RWPE1 (cell line): ENCODE measurements around the gene REG4.

Experiments
- CTCF ChIA-PET: fragments of 350-600 bp; sonication (Branson Sonifier 250); formaldehyde crosslinking; extraction: SDS; loops from one replicate; lab custom pipeline; 2021; lab: Yijun Ruan, JAX
- POLR2A ChIA-PET: fragments of 400-600 bp; formaldehyde crosslinking; extraction: SDS; loops from one replicate; lab custom pipeline; 2020; ENCODE audit warnings: antibody characterized with exemption; ENCODE audit not compliant: low non-redundant PET; lab: Yijun Ruan, JAX
- DNase-seq: peaks from one replicate; pipeline ENCODE4 v3.0.0; 2012; ENCODE audit warnings: low spot score
- H3K27ac ChIP-seq: fragments of 450-650 bp; 2 replicates; pipeline ENCODE4 v1.5.1; 2017
- CTCF ChIP-seq: fragments of 450-650 bp; conservative IDR thresholded peaks from 2 replicates; pipeline ENCODE4 v1.5.1; 2017; ENCODE audit warnings: low read depth, mild to moderate bottlenecking

Gene REG4

GRCh38 chr1:119784191-119784781 lies 27.0 kb downstream of the REG4 start:
- H3K27ac ChIP-seq, result no peak overlapping the region
- ChIA-PET POLR2A (interaction anchor here (0.9 kb wide), 1 partner anchor 55 kb away, joined by 3 read pairs; no protein-coding TSS in a partner anchor), CTCF (no interaction called here)
- TF ChIP-seq CTCF, result no peak
- DNase-seq, result no peak

GRCh38 chr1:119783354-119784185 lies 27.7 kb downstream of the REG4 start:
- CTCF ChIA-PET, result interaction anchor here (1.1 kb wide), 1 partner anchor 40 kb away, joined by 3 read pairs; no protein-coding TSS in a partner anchor
- H3K27ac ChIP-seq, result no peak overlapping the region
- no peak for TF ChIP-seq CTCF
- no peak for DNase-seq
- POLR2A ChIA-PET, result interaction anchor here (0.9 kb wide), 1 partner anchor 56 kb away, joined by 3 read pairs; no protein-coding TSS in a partner anchor

- POLR2A ChIA-PET, result no interaction called here
- TF ChIP-seq CTCF, result no peak
- DNase-seq, result peak; percentile 50
- CTCF ChIA-PET, result interaction anchor here (1.1 kb wide), 1 partner anchor 39 kb away, joined by 3 read pairs; no protein-coding TSS in a partner anchor
- H3K27ac ChIP-seq, result no peak overlapping the region
Observed at GRCh38 chr1:119782631-119783325, 28.5 kb downstream of the REG4 start.

GRCh38 chr1:119781434-119782210 lies 29.6 kb downstream of the REG4 start:
- ChIA-PET POLR2A (no interaction called here), CTCF (no interaction called here)
- H3K27ac ChIP-seq, result no peak overlapping the region
- no peak for TF ChIP-seq CTCF
- DNase-seq, result no peak

GRCh38 chr1:119779869-119780356 lies 31.3 kb downstream of the REG4 start:
- ChIA-PET POLR2A (no interaction called here), CTCF (interaction anchor here (0.5 to 1.2 kb wide), 3 partner anchors 15 to 285 kb away, joined by 3 to 6 read pairs (median 3); no protein-coding TSS in a partner anchor)
- H3K27ac ChIP-seq, result no peak overlapping the region
- no peak for TF ChIP-seq CTCF
- no peak for DNase-seq
